GM19025 (cell line): Measurements from ENCODE around the gene IMMT.
"Not testable (repeated sequence)": the region's sequence is repeated elsewhere in the genome, so short reads cannot be mapped to it uniquely, and the experiment has no call there.

Experiments used
- ATAC-seq: cut with Tn5 transposase; IDR thresholded peaks from one replicate; pipeline ENCODE4 v1.9.1; 2021; ENCODE audit warnings: mild to moderate bottlenecking, low read depth, moderate library complexity; ENCODE audit not compliant: unreplicated experiment

Gene IMMT

GRCh38 chr2:86195055-86195807 is at the start of gene IMMT:
IMMT (minus strand) TSS chr2:86195462; CDS start chr2:86195382, 80 bp downstream.
- peak; percentile 84 for ATAC-seq

GRCh38 chr2:86244781-86245180 is 49.5 kb upstream of the IMMT start:
- ATAC-seq = not testable (repeated sequence)

GRCh38 chr2:86243950-86244733 is 48.9 kb upstream of the IMMT start:
- ATAC-seq = no peak

GRCh38 chr2:86243272-86243671 is 48.0 kb upstream of the IMMT start:
- ATAC-seq = no peak

- no peak for ATAC-seq
Observed at GRCh38 chr2:86241611-86242010, 46.3 kb upstream of the IMMT start.

GRCh38 chr2:86240251-86240650 is 45.0 kb upstream of the IMMT start:
- no peak for ATAC-seq

GRCh38 chr2:86239745-86240144 is 44.5 kb upstream of the IMMT start:
- ATAC-seq = no peak

- ATAC-seq = no peak
Observed at GRCh38 chr2:86239326-86239725, 44.1 kb upstream of the IMMT start.

- peak; percentile 88 for ATAC-seq
Observed at GRCh38 chr2:86238354-86238753, 43.1 kb upstream of the IMMT start.

GRCh38 chr2:86237172-86237571 is 41.9 kb upstream of the IMMT start:
- no peak for ATAC-seq

- no peak for ATAC-seq
Observed at GRCh38 chr2:86235196-86235980, 40.1 kb upstream of the IMMT start.

- no peak for ATAC-seq
Observed at GRCh38 chr2:86234563-86235131, 39.4 kb upstream of the IMMT start.

- ATAC-seq = no peak
Observed at GRCh38 chr2:86233436-86233835, 38.2 kb upstream of the IMMT start.

- no peak for ATAC-seq
Observed at GRCh38 chr2:86232910-86233309, 37.6 kb upstream of the IMMT start.

- ATAC-seq = no peak
Observed at GRCh38 chr2:86232373-86232784, 37.1 kb upstream of the IMMT start.

- no peak for ATAC-seq
Observed at GRCh38 chr2:86231680-86232372, 36.6 kb upstream of the IMMT start.

GRCh38 chr2:86230961-86231360 is 35.7 kb upstream of the IMMT start:
- ATAC-seq = no peak

- ATAC-seq = no peak
Observed at GRCh38 chr2:86229221-86229620, 34.0 kb upstream of the IMMT start.

GRCh38 chr2:86228574-86228973 is 33.3 kb upstream of the IMMT start:
- ATAC-seq = not testable (repeated sequence)

- no peak for ATAC-seq
Observed at GRCh38 chr2:86227685-86228084, 32.4 kb upstream of the IMMT start.
